HL-60/S4 treated with phorbol 12-myristate 13-acetate at 8.2 ng/mL for 4 days and 3 days (cell line): ENCODE results near the gene MYEOV.

Source experiments
- in situ Hi-C: fragments of 300-500 bp; cut with MboI; formaldehyde crosslinking; loops from 2 replicates; pipeline ENCODE4 v1.15.0; 2022; ENCODE audit warnings: low sequenced_read_pairs

MYEOV gene

GRCh38 chr11:69286374-69287371, 7.3 kb upstream of the MYEOV start:
- in situ Hi-C loops, result no loop called here

- in situ Hi-C loops, result no loop called here
Measured at GRCh38 chr11:69287968-69288882, 5.7 kb upstream of the MYEOV start.

GRCh38 chr11:69288883-69289242, 5.1 kb upstream of the MYEOV start:
- in situ Hi-C loops, result no loop called here

GRCh38 chr11:69290806-69291205, 3.1 kb upstream of the MYEOV start:
- in situ Hi-C loops, result no loop called here

GRCh38 chr11:69291459-69292110, 2.4 kb upstream of the MYEOV start:
- in situ Hi-C loops, result no loop called here

GRCh38 chr11:69292221-69292648, 1.7 kb upstream of the MYEOV start:
- in situ Hi-C loops, result no loop called here

- in situ Hi-C loops, result no loop called here
Measured at GRCh38 chr11:69293087-69293486, 868 bp upstream of the MYEOV start.

- in situ Hi-C loops, result no loop called here
Measured at GRCh38 chr11:69294571-69295078, 670 bp downstream of the MYEOV start.

- in situ Hi-C loops, result no loop called here
Measured at GRCh38 chr11:69295079-69295994, 1.4 kb downstream of the MYEOV start.

- in situ Hi-C loops, result no loop called here
Measured at GRCh38 chr11:69295995-69296889, 2.3 kb downstream of the MYEOV start.

- in situ Hi-C loops, result no loop called here
Measured at GRCh38 chr11:69296890-69297786, 3.2 kb downstream of the MYEOV start.

GRCh38 chr11:69297787-69298266, 3.9 kb downstream of the MYEOV start:
- in situ Hi-C loops, result no loop called here

- in situ Hi-C loops, result no loop called here
Measured at GRCh38 chr11:69298267-69299022, 4.5 kb downstream of the MYEOV start.

GRCh38 chr11:69299023-69299461, 5.1 kb downstream of the MYEOV start:
- in situ Hi-C loops, result no loop called here

GRCh38 chr11:69299572-69299971, 5.6 kb downstream of the MYEOV start:
- in situ Hi-C loops, result no loop called here

GRCh38 chr11:69300120-69301060, 6.4 kb downstream of the MYEOV start:
- in situ Hi-C loops, result no loop called here
